SJSA1 (cell line): ENCODE measurements around the gene LYZL1. TPM values are rescaled to one million over a fixed set of nuclear protein-coding genes. Genes with fewer than 3 reads are reported as not detected.
"Not testable (repeated sequence)": the region's sequence is repeated elsewhere in the genome, so short reads cannot be mapped to it uniquely, and the experiment has no call there.

Experiments
- DNase-seq, 2 experiments: peaks; one replicate each; pipeline ENCODE4 v3.0.0-alpha.2; 2015 to 2020; ENCODE audit warnings: low spot score in 2 of 2, low read depth in 1 of 2
- H3K27ac ChIP-seq: fragments of 250-450 bp; sonication (Bioruptor Pico); 2 replicates; pipeline ENCODE4 v1.5.1; 2020; ENCODE audit warnings: mild to moderate bottlenecking, moderate library complexity
- H3K27me3 ChIP-seq: fragments of 250-450 bp; sonication (Bioruptor Pico); replicated peaks from 2 replicates; pipeline ENCODE4 v1.5.1; 2020; ENCODE audit warnings: mild to moderate bottlenecking, moderate library complexity
- H3K36me3 ChIP-seq: fragments of 250-450 bp; sonication (Bioruptor Pico); 2 replicates; pipeline ENCODE4 v1.5.1; 2020; ENCODE audit warnings: mild to moderate bottlenecking
- H3K4me1 ChIP-seq: fragments of 250-450 bp; sonication (Bioruptor Pico); replicated peaks from 2 replicates; pipeline ENCODE4 v1.6.1; 2021; ENCODE audit warnings: mild to moderate bottlenecking
- H3K4me3 ChIP-seq: fragments of 250-450 bp; sonication (Bioruptor Pico); 2 replicates; pipeline ENCODE4 v1.5.1; 2020; ENCODE audit warnings: mild to moderate bottlenecking
- H3K9me3 ChIP-seq: fragments of 250-450 bp; sonication (Bioruptor Pico); replicated peaks from 2 replicates; pipeline ENCODE4 v1.5.1; 2020; ENCODE audit warnings: mild to moderate bottlenecking
- total RNA-seq: library from RNA; depleted of rRNA; stranded (reverse); fragments of >200 nt; shearing (Covaris generic); gene quantifications from 2 replicates; pipeline ENCODE4 v1.2.3, GENCODE V29; 2014

LYZL1 gene
- total RNA-seq, 1 experiment from 2014 or later: not detected

GRCh38 chr10:29304264-29304994 is 15.6 kb downstream of the LYZL1 start:
- Histone ChIP-seq H3K27ac (peak overlapping the region; percentile 62), H3K4me3 (no peak overlapping the region), H3K4me1 (peaks cover 11% of the 10 kb centered on the region), H3K9me3 (peaks cover 14% of the 10 kb centered on the region), H3K27me3 (no peaks in the 10 kb centered on the region), H3K36me3 (no peaks in the 10 kb centered on the region)
- peak; percentile 67 to 91 for DNase-seq

DNA sequence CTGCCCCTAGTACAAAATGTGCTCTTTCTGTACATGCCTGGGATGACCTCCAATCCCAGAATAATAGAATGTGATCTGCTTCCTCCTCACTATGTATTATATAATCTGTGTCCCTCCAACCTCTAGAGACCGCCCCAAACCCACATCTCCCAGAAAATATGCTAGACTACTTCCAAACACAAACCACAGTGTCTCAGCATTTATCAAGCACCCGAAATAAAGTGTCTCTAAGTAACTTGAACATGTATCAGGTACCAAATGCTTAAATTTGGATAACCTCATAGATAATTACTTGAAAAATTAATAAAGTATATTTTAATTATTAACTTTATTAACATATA is 16.1 kb downstream of the LYZL1 start:
- no peak for DNase-seq
- no peak overlapping the region for H3K4me3 ChIP-seq
- peaks cover 14% of the 10 kb centered on the region for H3K9me3 ChIP-seq
- no peaks in the 10 kb centered on the region for H3K27me3 ChIP-seq
- peak overlapping the region; percentile 62 for H3K27ac ChIP-seq
- H3K4me1 ChIP-seq: peaks cover 11% of the 10 kb centered on the region
- H3K36me3 ChIP-seq: no peaks in the 10 kb centered on the region

- DNase-seq: no peak
- Histone ChIP-seq H3K4me1 (peaks cover 19% of the 10 kb centered on the region), H3K4me3 (no peak overlapping the region), H3K9me3 (peaks cover 4% of the 10 kb centered on the region; the same call in 1 of the 2 replicates), H3K27ac (no peak overlapping the region), H3K36me3 (no peaks in the 10 kb centered on the region), H3K27me3 (no peaks in the 10 kb centered on the region)
Observed at GRCh38 chr10:29306688-29307087, 17.8 kb downstream of the LYZL1 start.

DNA sequence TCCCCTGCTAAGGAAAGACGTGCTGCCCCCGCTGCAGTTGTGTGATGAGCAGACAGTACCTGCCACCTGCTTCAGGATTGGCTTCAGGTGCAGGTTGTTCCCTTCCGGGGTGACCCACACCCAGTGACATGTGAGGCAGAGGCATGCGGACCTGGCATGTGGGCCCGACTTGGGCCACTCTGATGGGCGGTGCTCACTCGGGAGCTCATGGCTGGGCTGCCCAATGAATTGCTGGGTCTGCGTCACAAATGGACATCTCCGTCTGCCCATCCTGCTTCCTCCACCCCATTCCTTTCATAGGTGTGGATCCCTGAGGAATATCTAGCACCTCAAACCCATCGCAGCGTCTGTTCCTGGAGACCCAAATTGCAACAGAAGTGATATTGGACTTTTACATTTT is 19.3 kb downstream of the LYZL1 start:
- H3K36me3 ChIP-seq, H3K27me3 ChIP-seq, H3K9me3 ChIP-seq, H3K4me3 ChIP-seq, DNase-seq, H3K27ac ChIP-seq: not testable (repeated sequence)
- peaks cover 19% of the 10 kb centered on the region for H3K4me1 ChIP-seq

DNA sequence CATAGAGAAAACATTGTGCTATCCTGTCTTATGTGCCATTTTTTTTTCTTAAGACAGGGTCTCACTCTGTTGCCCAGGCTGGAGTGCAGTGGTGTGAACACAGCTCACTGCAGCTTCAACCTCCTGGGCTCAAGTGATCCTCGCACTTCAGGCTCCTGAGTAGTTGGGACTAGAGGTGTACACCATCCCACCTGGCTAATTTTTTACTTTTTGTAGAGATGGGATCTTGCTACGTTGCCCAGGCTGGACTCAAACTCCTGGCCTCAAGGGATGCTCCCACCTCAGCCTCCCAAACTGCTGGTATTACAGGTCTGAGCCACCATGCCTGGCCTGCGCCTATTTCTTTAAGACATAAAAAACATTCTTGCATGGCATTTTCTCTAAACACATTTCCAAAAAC is 20.6 kb downstream of the LYZL1 start:
- Histone ChIP-seq H3K4me1 (peaks cover 13% of the 10 kb centered on the region), H3K36me3 (no peaks in the 10 kb centered on the region), H3K27ac (no peak overlapping the region), H3K4me3 (no peak overlapping the region), H3K27me3 (no peaks in the 10 kb centered on the region), H3K9me3 (no peaks in the 10 kb centered on the region)
- DNase-seq: no peak

DNA sequence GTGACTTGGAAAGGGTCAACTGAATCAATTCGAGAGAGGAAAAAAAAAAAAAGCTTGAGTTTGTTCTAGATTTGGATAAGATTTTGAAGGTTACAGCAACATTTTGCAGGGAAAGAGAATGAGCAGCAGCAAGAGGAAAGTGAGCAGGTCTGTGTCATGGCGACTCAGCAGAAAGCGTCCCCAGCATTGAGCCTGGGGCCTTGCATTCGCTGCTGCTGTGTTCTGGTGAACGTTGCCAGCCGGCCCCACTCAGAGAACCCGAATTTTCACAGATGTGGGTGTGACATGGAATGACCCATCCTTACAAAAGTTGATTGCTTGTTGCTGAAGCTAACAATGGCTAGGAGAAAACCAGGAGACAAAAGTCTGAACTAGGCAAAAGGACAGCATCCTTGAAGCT is 21.6 kb downstream of the LYZL1 start:
- peak overlapping the region; percentile 17; the same call in 1 of the 2 replicates for H3K27ac ChIP-seq
- H3K9me3 ChIP-seq, H3K4me3 ChIP-seq, H3K4me1 ChIP-seq, H3K27me3 ChIP-seq, H3K36me3 ChIP-seq: not testable (repeated sequence)
- peak in 1 of 2 experiments; percentile 16 for DNase-seq

DNA sequence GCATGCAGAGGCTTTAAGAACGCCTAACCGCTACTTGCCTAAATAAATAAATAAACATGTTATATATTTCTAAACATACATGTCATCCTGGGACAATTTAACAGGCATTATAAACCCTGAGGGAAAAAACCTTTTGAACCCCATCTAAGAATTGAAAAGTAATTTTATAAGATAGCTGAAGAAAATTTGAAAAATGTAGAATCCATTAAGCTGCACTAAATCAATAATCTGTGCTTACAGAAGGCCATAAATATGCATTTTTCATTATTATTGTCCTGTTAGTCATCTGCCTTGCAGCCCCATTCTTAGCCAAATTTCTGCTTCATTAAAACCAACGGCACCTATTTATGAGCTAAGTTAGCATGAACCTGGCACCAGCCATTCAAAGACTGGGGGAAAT is 24.2 kb downstream of the LYZL1 start:
- H3K4me3 ChIP-seq: no peak overlapping the region
- H3K9me3 ChIP-seq: no peaks in the 10 kb centered on the region
- H3K4me1 ChIP-seq: peaks cover 27% of the 10 kb centered on the region
- H3K27me3 ChIP-seq: no peaks in the 10 kb centered on the region
- no peak for DNase-seq
- no peaks in the 10 kb centered on the region for H3K36me3 ChIP-seq
- H3K27ac ChIP-seq: no peak overlapping the region

DNA sequence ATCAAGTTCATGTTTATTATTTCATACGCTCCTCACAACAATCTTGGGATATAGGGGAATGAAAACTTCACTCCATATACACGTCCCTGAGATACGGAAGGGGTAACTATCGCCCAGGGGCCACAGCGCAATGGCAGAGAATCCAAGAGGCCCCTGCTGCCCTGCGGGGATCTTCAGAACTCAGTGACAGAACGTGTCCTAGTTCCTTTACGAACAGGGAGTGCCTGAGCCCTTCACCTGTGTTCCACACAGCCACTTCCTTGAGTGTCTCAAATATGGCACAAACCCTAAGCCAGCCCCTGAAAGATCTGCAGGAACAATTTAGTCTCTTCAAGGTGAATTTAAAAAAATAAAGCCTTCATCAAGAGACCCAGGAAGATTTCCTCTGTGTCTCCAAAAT is 25.9 kb downstream of the LYZL1 start:
- no peak for DNase-seq
- no peak overlapping the region for H3K4me3 ChIP-seq
- H3K27ac ChIP-seq: no peak overlapping the region
- no peaks in the 10 kb centered on the region for H3K27me3 ChIP-seq
- peaks cover 40% of the 10 kb centered on the region for H3K4me1 ChIP-seq
- no peaks in the 10 kb centered on the region for H3K36me3 ChIP-seq
- H3K9me3 ChIP-seq: no peaks in the 10 kb centered on the region

DNA sequence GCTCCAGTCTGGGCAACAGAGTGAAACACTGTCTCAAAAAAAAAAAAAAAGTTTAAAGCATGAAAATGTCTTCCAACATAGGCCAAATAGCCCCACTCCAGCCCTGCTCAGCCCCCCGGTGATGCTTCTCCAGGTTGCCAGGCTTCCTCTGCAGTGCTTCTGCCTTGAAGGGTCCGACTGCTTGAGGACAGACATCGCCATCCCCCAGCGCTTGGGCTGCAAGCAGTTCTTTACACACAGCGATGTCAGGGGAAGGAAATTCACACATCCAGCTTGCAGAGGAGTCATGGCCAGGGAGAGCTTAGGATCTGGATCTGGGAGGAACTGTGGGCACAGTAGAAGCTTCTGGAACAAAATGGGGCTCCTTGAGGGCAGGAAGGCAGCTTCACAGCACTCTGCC is 26.9 kb downstream of the LYZL1 start:
- Histone ChIP-seq H3K4me1 (peaks cover 37% of the 10 kb centered on the region), H3K9me3 (no peaks in the 10 kb centered on the region), H3K4me3 (no peak overlapping the region), H3K36me3 (no peaks in the 10 kb centered on the region), H3K27ac (0 out of 2 replicates have a peak overlapping the region, but pooled peaks have one; percentile 3), H3K27me3 (no peaks in the 10 kb centered on the region)
- no peak for DNase-seq

- Histone ChIP-seq H3K27ac (0 out of 2 replicates have a peak overlapping the region, but pooled peaks have one; percentile 3), H3K4me3 (no peak overlapping the region), H3K36me3 (no peaks in the 10 kb centered on the region), H3K27me3 (no peaks in the 10 kb centered on the region), H3K4me1 (peaks cover 32% of the 10 kb centered on the region), H3K9me3 (no peaks in the 10 kb centered on the region)
- DNase-seq: no peak
Observed at GRCh38 chr10:29316308-29317026, 27.6 kb downstream of the LYZL1 start.

DNA sequence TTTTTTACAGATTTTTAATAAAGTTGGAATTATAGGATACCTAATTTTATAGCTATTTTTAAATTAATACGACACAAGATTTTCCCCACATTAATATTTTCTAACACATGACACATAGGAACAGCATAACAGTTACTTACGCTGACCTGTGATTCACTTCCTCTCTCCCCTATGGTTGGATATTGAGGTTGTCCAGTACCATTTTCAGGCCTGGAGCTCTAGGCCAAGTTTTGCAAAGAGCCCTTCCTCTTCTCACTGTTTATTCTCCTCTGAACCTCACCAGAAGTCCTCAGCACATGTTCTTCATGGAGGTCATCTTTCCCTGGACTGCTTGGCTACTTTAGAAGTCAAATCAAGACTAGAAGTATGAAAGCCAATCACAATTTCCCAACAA is 28.2 kb downstream of the LYZL1 start:
- no peak for DNase-seq
- Histone ChIP-seq H3K4me1 (peaks cover 32% of the 10 kb centered on the region), H3K4me3 (no peak overlapping the region), H3K27me3 (no peaks in the 10 kb centered on the region), H3K9me3 (no peaks in the 10 kb centered on the region), H3K36me3 (no peaks in the 10 kb centered on the region), H3K27ac (no peak overlapping the region)

- DNase-seq: no peak
- Histone ChIP-seq H3K9me3 (no peaks in the 10 kb centered on the region), H3K27me3 (no peaks in the 10 kb centered on the region), H3K4me1 (peaks cover 32% of the 10 kb centered on the region), H3K27ac (no peak overlapping the region), H3K36me3 (no peaks in the 10 kb centered on the region), H3K4me3 (no peak overlapping the region)
Observed at GRCh38 chr10:29317423-29318021, 28.7 kb downstream of the LYZL1 start.

- not testable (repeated sequence) for H3K27me3 ChIP-seq, H3K4me3 ChIP-seq, H3K36me3 ChIP-seq, H3K9me3 ChIP-seq
- peak; percentile 70 to 71 for DNase-seq
- Histone ChIP-seq H3K4me1 (peaks cover 32% of the 10 kb centered on the region), H3K27ac (0 out of 2 replicates have a peak overlapping the region, but pooled peaks have one; percentile 41)
Observed at GRCh38 chr10:29318141-29319071, 29.5 kb downstream of the LYZL1 start.
